SK-N-SH (cell line): ENCODE measurements around the gene ZNF593OS. TPM values are rescaled to one million over a fixed set of nuclear protein-coding genes. Genes with fewer than 3 reads are reported as not detected.

ENCODE experiments used
- CTCF ChIA-PET: fragments of 300-600, 350-600 bp; formaldehyde crosslinking; extraction: SDS; loops from one replicate; lab custom pipeline; 2021; lab: Yijun Ruan, JAX
- POLR2A ChIA-PET: fragments of 350-600 bp; sonication (Branson Sonifier 250); formaldehyde crosslinking; extraction: SDS; loops from one replicate; lab custom pipeline; 2020; ENCODE audit warnings: antibody characterized with exemption, inconsistent platforms; lab: Yijun Ruan, JAX
- DNase-seq: peaks from one replicate; pipeline ENCODE4 v3.0.0; 2012
- H2AFZ ChIP-seq: fragments of 200-600 bp; sonication (generic); 2 replicates; pipeline ENCODE4 v1.8.1; 2016; ENCODE audit warnings: antibody characterized with exemption, mild to moderate bottlenecking, low read depth
- H3F3A ChIP-seq: fragments of 200-600 bp; sonication (generic); replicated peaks from 2 replicates; pipeline ENCODE3; 2016; ENCODE audit warnings: antibody characterized with exemption, mild to moderate bottlenecking; ENCODE audit not compliant: insufficient read depth
- H3K27ac ChIP-seq, 2 experiments: fragments of 200-500 bp in 1 of 2; fragments of 200-600 bp in 1 of 2; sonication (Bioruptor generic) in 1 of 2; sonication (generic), shearing (Covaris generic) in 1 of 2; 2 replicates each; pipeline versions ENCODE4 v1.5.1 to v1.6.1; 2014 to 2016; ENCODE audit warnings: low read depth in 2 of 2, inconsistent platforms in 1 of 2, low read length in 1 of 2, mild to moderate bottlenecking in 1 of 2, mixed read lengths in 1 of 2
- H3K27me3 ChIP-seq: fragments of 200-600 bp; sonication (generic), shearing (Covaris generic); 2 replicates; pipeline ENCODE4 v1.6.1; 2016; ENCODE audit warnings: mixed run types; ENCODE audit not compliant: insufficient read depth
- H3K36me3 ChIP-seq, 2 experiments: fragments of 200-500 bp in 1 of 2; fragments of 200-600 bp in 1 of 2; sonication (Bioruptor generic) in 1 of 2; sonication (generic) in 1 of 2; replicated peaks in 1 of 2; 2 replicates each; pipeline versions ENCODE3 to v1.5.1; 2014 to 2016; ENCODE audit warnings: low read length in 1 of 2, mild to moderate bottlenecking in 1 of 2; ENCODE audit not compliant: insufficient read depth in 2 of 2, control insufficient read depth in 1 of 2
- H3K4me1 ChIP-seq, 2 experiments: fragments of 200-500 bp in 1 of 2; fragments of 200-600 bp in 1 of 2; sonication (Bioruptor generic) in 1 of 2; sonication (generic), shearing (Covaris generic) in 1 of 2; 2 replicates each; pipeline versions ENCODE4 v1.5.1 to v1.6.1; 2014 to 2016; ENCODE audit warnings: low read depth in 1 of 2, low read length in 1 of 2, mixed run types in 1 of 2; ENCODE audit not compliant: insufficient read depth in 2 of 2, control insufficient read depth in 1 of 2
- H3K4me2 ChIP-seq: fragments of 200-600 bp; sonication (generic), shearing (Covaris generic); 2 replicates; pipeline ENCODE4 v1.6.1; 2017; ENCODE audit warnings: mixed run types
- H3K4me3 ChIP-seq, 2 experiments: fragments of 200-500 bp in 1 of 2; fragments of 200-600 bp in 1 of 2; sonication (Bioruptor generic) in 1 of 2; sonication (generic), shearing (Covaris generic) in 1 of 2; 2 replicates each; pipeline versions ENCODE4 v1.5.1 to v1.8.1; 2014 to 2016; ENCODE audit warnings: low read depth in 2 of 2, inconsistent platforms in 1 of 2, low read length in 1 of 2, mild to moderate bottlenecking in 1 of 2, mixed read lengths in 1 of 2, moderate library complexity in 1 of 2
- H3K79me2 ChIP-seq: fragments of 200-600 bp; sonication (generic); 2 replicates; pipeline ENCODE4 v1.8.1; 2017; ENCODE audit warnings: mild to moderate bottlenecking; ENCODE audit not compliant: insufficient read depth
- H3K9ac ChIP-seq: fragments of 200-600 bp; sonication (generic); 2 replicates; pipeline ENCODE4 v1.6.1; 2017; ENCODE audit warnings: mixed run types
- H3K9me2 ChIP-seq: fragments of 200-600 bp; sonication (generic); 2 replicates; pipeline ENCODE4 v1.6.1; 2017; ENCODE audit warnings: mixed run types
- H3K9me3 ChIP-seq: fragments of 200-600 bp; sonication (generic); 2 replicates; pipeline ENCODE4 v1.6.1; 2017; ENCODE audit warnings: mixed run types, mild to moderate bottlenecking, moderate library complexity
- H4K20me1 ChIP-seq: fragments of 200-600 bp; sonication (generic); 2 replicates; pipeline ENCODE4 v1.6.1; 2017; ENCODE audit warnings: mild to moderate bottlenecking, mixed run types; ENCODE audit not compliant: insufficient read depth
- CHD2 ChIP-seq: fragments of 150-350 bp; IDR thresholded peaks from 2 replicates; pipeline ENCODE4 v1.6.1; 2018; ENCODE audit warnings: low read length; ENCODE audit not compliant: partially characterized antibody
- ELF1 ChIP-seq: IDR thresholded peaks from 2 replicates; pipeline ENCODE4 v1.4.0; 2012
- EP300 ChIP-seq, 2 experiments: IDR thresholded peaks; 2 replicates each; pipeline versions ENCODE4 v1.4.0 to v1.6.1; 2012; ENCODE audit warnings: borderline replicate concordance in 1 of 2, low read depth in 1 of 2, low read length in 1 of 2
- EZH2phosphoT487 ChIP-seq: fragments of 200-600 bp; sonication (generic); IDR thresholded peaks from 2 replicates; pipeline ENCODE4 v1.6.1; 2017; ENCODE audit warnings: low read depth, mixed run types, mild to moderate bottlenecking, antibody characterized with exemption, moderate library complexity, borderline replicate concordance
- GATA2 ChIP-seq: sonication (generic); formaldehyde crosslinking; IDR thresholded peaks from 2 replicates; pipeline ENCODE4 v1.5.0; 2020; ENCODE audit warnings: mild to moderate bottlenecking, missing genetic modification reagents
- MAX ChIP-seq: IDR thresholded peaks from 2 replicates; pipeline ENCODE4 v1.4.0; 2012; ENCODE audit warnings: low read depth
- PBX3 ChIP-seq: IDR thresholded peaks from 2 replicates; pipeline ENCODE4; 2012
- RAD21 ChIP-seq: IDR thresholded peaks from 2 replicates; pipeline ENCODE4 v1.6.1; 2012; ENCODE audit warnings: mild to moderate bottlenecking, low read length
- REST ChIP-seq: IDR thresholded peaks from 2 replicates; pipeline ENCODE4 v1.6.1; 2012; ENCODE audit warnings: mild to moderate bottlenecking, low read depth, low read length, moderate library complexity
- RFX5 ChIP-seq: IDR thresholded peaks from 2 replicates; pipeline ENCODE4 v1.6.1; 2012; ENCODE audit warnings: mild to moderate bottlenecking, improper control_type of control experiment, low read length
- RXRA ChIP-seq: IDR thresholded peaks from 2 replicates; pipeline ENCODE4 v1.4.0; 2012; ENCODE audit warnings: low read depth, mild to moderate bottlenecking, borderline replicate concordance
- SIN3A ChIP-seq: IDR thresholded peaks from 2 replicates; pipeline ENCODE4 v1.6.1; 2012; ENCODE audit warnings: low read depth, mild to moderate bottlenecking, low read length, moderate library complexity, borderline replicate concordance
- SMC3 ChIP-seq: IDR thresholded peaks from 2 replicates; pipeline ENCODE4 v1.6.1; 2012; ENCODE audit warnings: low read depth, low read length, improper control_type of control experiment
- YY1 ChIP-seq: IDR thresholded peaks from 2 replicates; pipeline ENCODE4 v1.4.0; 2012; ENCODE audit warnings: low read depth, mild to moderate bottlenecking
- WGBS: methylation state at CpG from one replicate; pipeline ENCODE4 v1.1.6; 2017; ENCODE audit warnings: low lambda C conversion rate; 5-methylcytosine and 5-hydroxymethylcytosine counted together
- polyA plus RNA-seq, 3 experiments: library from polyadenylated mRNA; depleted of rRNA; stranded (reverse); fragments of >200 nt; gene quantifications; 2 replicates each; pipeline ENCODE4 v1.2.3, GENCODE V29; 2012

The ZNF593OS gene
- polyA plus RNA-seq, 1 of the 3 experiments (the other 2 are of a cell fraction), result not detected

- TF ChIP-seq RAD21, result no peak
- no peak for TF ChIP-seq EP300 (IDR thresholded peaks at IDR 0.05; ENCODE audit: borderline replicate concordance in 1 of 2, low read depth in 1 of 2, low read length in 1 of 2)
- TF ChIP-seq RXRA, result no peak
- TF ChIP-seq YY1, result no peak
- no peak for TF ChIP-seq ELF1
Observed at GRCh38 chr1:26177182-26177684, 5.6 kb upstream of the ZNF593OS start, which contains the start of gene CNKSR1 (continued).

GRCh38 chr1:26175346-26175745 lies 3.7 kb upstream of the ZNF593OS start:
- peaks cover 0 to 11% of the 10 kb centered on the region in 2 experiments; a peak in 2 of 4 replicates for H3K4me1 ChIP-seq
- peaks cover 0 to 2% of the 10 kb centered on the region in 2 experiments for H3K36me3 ChIP-seq
- H3K79me2 ChIP-seq, result peaks cover 11% of the 10 kb centered on the region; the same call in 1 of the 2 replicates
- WGBS, result 94% methylated on average over 8 of the region's 8 CpGs
- POLR2A ChIA-PET, result no interaction called here
- H3K4me3 ChIP-seq, result no peak overlapping the region
- H3F3A ChIP-seq, result peaks cover 8% of the 10 kb centered on the region
- H4K20me1 ChIP-seq, result no peaks in the 10 kb centered on the region
- no peak overlapping the region for H3K9ac ChIP-seq
- no peaks in the 10 kb centered on the region for H3K9me2 ChIP-seq
- H3K9me3 ChIP-seq, result no peaks in the 10 kb centered on the region
- TF ChIP-seq REST (no peak), PBX3 (no peak), SIN3A (no peak)
- no peak overlapping the region for H3K27ac ChIP-seq
- no peaks in the 10 kb centered on the region for H3K27me3 ChIP-seq
- CTCF ChIA-PET, result interaction anchor here (1.5 to 1.7 kb wide), 2 partner anchors 30 to 189 kb away, joined by 3 to 5 read pairs; no protein-coding TSS in a partner anchor
- H3K4me2 ChIP-seq, result no peak overlapping the region
- H2AFZ ChIP-seq, result no peak overlapping the region
- no peak for DNase-seq

GRCh38 chr1:26170472-26170821 lies 1.2 kb downstream of the ZNF593OS start:
- Histone ChIP-seq H3K9ac (peak overlapping the region; percentile 92), H3F3A (peaks cover 12% of the 10 kb centered on the region), H3K79me2 (peaks cover 17% of the 10 kb centered on the region; the same call in 1 of the 2 replicates), H3K9me3 (no peaks in the 10 kb centered on the region), H3K4me1 (peaks cover 0 to 18% of the 10 kb centered on the region in 2 experiments; a peak in 2 of 4 replicates), H3K36me3 (peaks cover 0 to 2% of the 10 kb centered on the region in 2 experiments), H4K20me1 (no peaks in the 10 kb centered on the region), H3K27ac (no peak overlapping the region; a peak in 1 of 4 replicates), H3K27me3 (no peaks in the 10 kb centered on the region), H3K4me2 (peak overlapping the region; percentile 95), H3K4me3 (peak overlapping the region; percentile 85 to 98), H3K9me2 (no peaks in the 10 kb centered on the region), H2AFZ (no peak overlapping the region)
- WGBS, result 67% methylated on average over 9 of the region's 9 CpGs
- DNase-seq, result peak; percentile 47
- CTCF ChIA-PET, result interaction anchor here (1.0 to 2.7 kb wide), 18 partner anchors 10 to 194 kb away, joined by 3 to 28 read pairs (median 6); partner anchors contain the start of genes CEP85 and EXTL1
- POLR2A ChIA-PET, result interaction anchor here (1.1 to 1.6 kb wide), 2 partner anchors 59 to 63 kb away, joined by 3 read pairs; partner anchors contain the start of genes CEP85 and PDIK1L
- TF ChIP-seq GATA2 (CRISPR knock-in tag) (no peak), SIN3A (no peak), SMC3 (no peak), REST (no peak), PBX3 (no peak), CHD2 (no peak), ELF1 (no peak), MAX (no peak), RFX5 (no peak), EZH2phosphoT487 (no peak)
